NCI-H82 (cell line): ENCODE results near the gene PCA3.

Experiments
- DNase-seq: peaks from one replicate; lab custom pipeline; 2025; lab: John Stamatoyannopoulos, UW

PCA3 gene

GRCh38 chr9:76827296-76828080 is 63.2 kb downstream of the PCA3 start:
- no peak for DNase-seq

GRCh38 chr9:76828447-76828846 is 64.2 kb downstream of the PCA3 start:
- DNase-seq, result no peak

- DNase-seq, result no peak
Measured at GRCh38 chr9:76835571-76836283, 71.5 kb downstream of the PCA3 start.
